ENCODE measurements around the gene TRAF3IP1. TPM values are rescaled to one million over a fixed set of nuclear protein-coding genes. Genes with fewer than 3 reads are reported as not detected.

The TRAF3IP1 gene
- total and polyA plus RNA-seq, 2 donors (not counting 1 experiment from before 2014, with no cell fraction given): 1.4 to 15.5 TPM

- peaks cover 0 to 1% (median 0%) of the 10 kb centered on the region in 4 experiments for H3K27me3 ChIP-seq (replicated peaks in 1 of 4; ENCODE audit: control extremely low read depth in 1 of 4, control insufficient read depth in 3 of 4, insufficient read depth in 4 of 4, low read length in 3 of 4)
- no peak overlapping the region for H3K4me2 ChIP-seq (replicated peaks; ENCODE audit: low read depth, low read length, poor library complexity, severe bottlenecking)
- H3K36me3 ChIP-seq (replicated peaks in 1 of 2; ENCODE audit: control extremely low read depth in 1 of 2, control insufficient read depth in 1 of 2, extremely low read depth in 1 of 2, insufficient read depth in 2 of 2, low read length in 1 of 2): no peaks in the 10 kb centered on the region
- H3K9ac ChIP-seq (ENCODE audit: low read length): no peak overlapping the region
- WGBS (ENCODE audit: insufficient coverage): no CpG with 5 or more reads among the region's 2 CpGs
- intact Hi-C loops (cut with micrococcal nuclease): no loop called here
- no peaks in the 10 kb centered on the region for H3K79me2 ChIP-seq (ENCODE audit: control insufficient read depth, insufficient read depth, low read length)
- Mint-ChIP-seq H3K27me3 (no peaks in the 10 kb centered on the region), H3K4me1 (no peaks in the 10 kb centered on the region), H3K4me3 (no peak overlapping the region), H3K9me3 (ENCODE audit: insufficient read depth) (peaks cover 7% of the 10 kb centered on the region), H3K27ac (no peak overlapping the region)
- ChIA-PET CTCF (no interaction called here), POLR2A (no interaction called here)
- no peak for TF ChIP-seq CTCF (IDR thresholded peaks at IDR 0.05)
- no peak for TF ChIP-seq EZH2 (IDR thresholded peaks at IDR 0.05; ENCODE audit: borderline replicate concordance, insufficient read depth, low read depth, low read length, poor library complexity, severe bottlenecking)
- peaks cover 0 to 11% (median 11%) of the 10 kb centered on the region in 3 donors for H3K9me3 ChIP-seq (ENCODE audit: control extremely low read depth in 1 of 3, control insufficient read depth in 2 of 3, insufficient read depth in 1 of 3, low read length in 2 of 3)
- H3K4me1 ChIP-seq (ENCODE audit: control insufficient read depth in 2 of 2, insufficient read depth in 2 of 2, low read length in 2 of 2): no peaks in the 10 kb centered on the region
- H3K27ac ChIP-seq (ENCODE audit: low read length in 2 of 2): no peak overlapping the region
- no peaks in the 10 kb centered on the region for H4K20me1 ChIP-seq (ENCODE audit: control insufficient read depth, insufficient read depth, low read length, poor library complexity, severe bottlenecking)
- no peak overlapping the region for H3K4me3 ChIP-seq (ENCODE audit: control extremely low read depth in 1 of 5, extremely low read depth in 1 of 5, insufficient read depth in 1 of 5, low read depth in 2 of 5, low read length in 4 of 5)
- no peak for ATAC-seq (ENCODE audit: low read depth)
- H2AFZ ChIP-seq (ENCODE audit: insufficient read depth, low read depth, low read length, poor library complexity, severe bottlenecking): no peak overlapping the region
- no peak for DNase-seq
Measured at GRCh38 chr2:238413368-238413767, 93.0 kb downstream of the TRAF3IP1 start.

- Mint-ChIP-seq H3K27ac (no peak overlapping the region), H3K27me3 (no peaks in the 10 kb centered on the region), H3K4me3 (no peak overlapping the region), H3K4me1 (no peaks in the 10 kb centered on the region), H3K9me3 (ENCODE audit: insufficient read depth) (peaks cover 7% of the 10 kb centered on the region)
- H3K9me3 ChIP-seq (ENCODE audit: control extremely low read depth in 1 of 3, control insufficient read depth in 2 of 3, insufficient read depth in 1 of 3, low read length in 2 of 3): peaks cover 0 to 11% (median 11%) of the 10 kb centered on the region in 3 donors
- H3K9ac ChIP-seq (ENCODE audit: low read length): no peak overlapping the region
- no peak overlapping the region for H3K4me3 ChIP-seq (ENCODE audit: control extremely low read depth in 1 of 5, extremely low read depth in 1 of 5, insufficient read depth in 1 of 5, low read depth in 2 of 5, low read length in 4 of 5)
- H3K79me2 ChIP-seq (ENCODE audit: control insufficient read depth, insufficient read depth, low read length): no peaks in the 10 kb centered on the region
- ATAC-seq (ENCODE audit: low read depth) (no peak), DNase-seq (no peak)
- ChIA-PET CTCF (no interaction called here), POLR2A (no interaction called here)
- H2AFZ ChIP-seq (ENCODE audit: insufficient read depth, low read depth, low read length, poor library complexity, severe bottlenecking): no peak overlapping the region
- H3K27ac ChIP-seq (ENCODE audit: low read length in 2 of 2): no peak overlapping the region
- peaks cover 0 to 3% (median 0%) of the 10 kb centered on the region in 4 experiments for H3K27me3 ChIP-seq (replicated peaks in 1 of 4; ENCODE audit: control extremely low read depth in 1 of 4, control insufficient read depth in 3 of 4, insufficient read depth in 4 of 4, low read length in 3 of 4)
- no peak overlapping the region for H3K4me2 ChIP-seq (replicated peaks; ENCODE audit: low read depth, low read length, poor library complexity, severe bottlenecking)
- no peaks in the 10 kb centered on the region for H4K20me1 ChIP-seq (ENCODE audit: control insufficient read depth, insufficient read depth, low read length, poor library complexity, severe bottlenecking)
- intact Hi-C loops (cut with micrococcal nuclease): no loop called here
- 94% methylated on average over 12 of the region's 12 CpGs for WGBS (ENCODE audit: insufficient coverage)
- H3K36me3 ChIP-seq (replicated peaks in 1 of 2; ENCODE audit: control extremely low read depth in 1 of 2, control insufficient read depth in 1 of 2, extremely low read depth in 1 of 2, insufficient read depth in 2 of 2, low read length in 1 of 2): no peaks in the 10 kb centered on the region
- TF ChIP-seq CTCF (IDR thresholded peaks at IDR 0.05) (no peak), EZH2 (IDR thresholded peaks at IDR 0.05; ENCODE audit: borderline replicate concordance, insufficient read depth, low read depth, low read length, poor library complexity, severe bottlenecking) (no peak)
- H3K4me1 ChIP-seq (ENCODE audit: control insufficient read depth in 2 of 2, insufficient read depth in 2 of 2, low read length in 2 of 2): no peaks in the 10 kb centered on the region
Measured at GRCh38 chr2:238415036-238415764, 94.9 kb downstream of the TRAF3IP1 start.

Data from B cell (primary cell).